ENCODE results near the gene TSHZ1. TPM values are rescaled to one million over a fixed set of nuclear protein-coding genes. Genes with fewer than 3 reads are reported as not detected.

Gene TSHZ1
- total RNA-seq, 2 donors from 2014 or later, result 13.9 to 17.4 TPM

GRCh38 chr18:75261430-75262223 is 51.0 kb downstream of the TSHZ1 start:
- DNase-seq (ENCODE audit: low spot score) (no peak), ATAC-seq (ENCODE audit: insufficient number of reproducible peaks, low FRiP score, low read depth) (no peak)
- H3K4me3 ChIP-seq, result no peak overlapping the region
- no peaks in the 10 kb centered on the region for H3K9me3 ChIP-seq
- peaks cover 0 to 3% of the 10 kb centered on the region in 2 donors for H3K4me1 ChIP-seq (ENCODE audit: control insufficient read depth in 1 of 2, low read depth in 2 of 2)
- H3K36me3 ChIP-seq, result no peaks in the 10 kb centered on the region
- H3K27me3 ChIP-seq (replicated peaks; ENCODE audit: insufficient read depth), result no peaks in the 10 kb centered on the region
- no peak overlapping the region for H3K27ac ChIP-seq
- TF ChIP-seq CTCF (IDR thresholded peaks at IDR 0.05), result no peak

GRCh38 chr18:75262511-75262910 is 51.9 kb downstream of the TSHZ1 start:
- no peak for TF ChIP-seq CTCF (IDR thresholded peaks at IDR 0.05)
- no peaks in the 10 kb centered on the region for H3K4me1 ChIP-seq (ENCODE audit: control insufficient read depth in 1 of 2, low read depth in 2 of 2)
- no peak overlapping the region for H3K27ac ChIP-seq
- H3K4me3 ChIP-seq, result no peak overlapping the region
- ATAC-seq (ENCODE audit: insufficient number of reproducible peaks, low FRiP score, low read depth) (no peak), DNase-seq (ENCODE audit: low spot score) (no peak)
- no peaks in the 10 kb centered on the region for H3K36me3 ChIP-seq
- H3K9me3 ChIP-seq, result no peaks in the 10 kb centered on the region
- no peaks in the 10 kb centered on the region for H3K27me3 ChIP-seq (replicated peaks; ENCODE audit: insufficient read depth)

- no peaks in the 10 kb centered on the region for H3K27me3 ChIP-seq (replicated peaks; ENCODE audit: insufficient read depth)
- H3K4me3 ChIP-seq, result no peak overlapping the region
- no peaks in the 10 kb centered on the region for H3K36me3 ChIP-seq
- H3K9me3 ChIP-seq, result no peaks in the 10 kb centered on the region
- DNase-seq (ENCODE audit: low spot score) (no peak), ATAC-seq (ENCODE audit: insufficient number of reproducible peaks, low FRiP score, low read depth) (no peak)
- H3K27ac ChIP-seq, result no peak overlapping the region
- no peak for TF ChIP-seq CTCF (IDR thresholded peaks at IDR 0.05)
- no peaks in the 10 kb centered on the region for H3K4me1 ChIP-seq (ENCODE audit: control insufficient read depth in 1 of 2, low read depth in 2 of 2)
These were observed 53.6 kb downstream of the TSHZ1 start for GRCh38 chr18:75264195-75264594.

- DNase-seq (ENCODE audit: low spot score), result no peak
- Histone ChIP-seq H3K4me1 (ENCODE audit: control insufficient read depth in 1 of 2, low read depth in 2 of 2) (no peaks in the 10 kb centered on the region), H3K27ac (no peak overlapping the region), H3K36me3 (no peaks in the 10 kb centered on the region), H3K4me3 (no peak overlapping the region), H3K27me3 (replicated peaks; ENCODE audit: insufficient read depth) (no peaks in the 10 kb centered on the region), H3K9me3 (no peaks in the 10 kb centered on the region)
- no peak for TF ChIP-seq CTCF (IDR thresholded peaks at IDR 0.05)
- ATAC-seq (ENCODE audit: insufficient number of reproducible peaks, low FRiP score, low read depth), result no peak
These were observed 54.5 kb downstream of the TSHZ1 start for GRCh38 chr18:75264926-75265597.

GRCh38 chr18:75265872-75266271 is 55.3 kb downstream of the TSHZ1 start:
- H3K27ac ChIP-seq, result no peak overlapping the region
- TF ChIP-seq CTCF (IDR thresholded peaks at IDR 0.05), result no peak
- no peak for ATAC-seq (ENCODE audit: insufficient number of reproducible peaks, low FRiP score, low read depth)

More at GRCh38 chr18:75265872-75266271, 55.3 kb downstream of the TSHZ1 start:
- Histone ChIP-seq H3K4me1 (ENCODE audit: control insufficient read depth in 1 of 2, low read depth in 2 of 2) (no peaks in the 10 kb centered on the region), H3K27me3 (replicated peaks; ENCODE audit: insufficient read depth) (no peaks in the 10 kb centered on the region), H3K36me3 (no peaks in the 10 kb centered on the region), H3K9me3 (no peaks in the 10 kb centered on the region), H3K4me3 (no peak overlapping the region)
- no peak for DNase-seq (ENCODE audit: low spot score)
